T-helper 17 cell (primary cell): ENCODE measurements around the gene TBC1D13. TPM values are rescaled to one million over a fixed set of nuclear protein-coding genes. Genes with fewer than 3 reads are reported as not detected.
A peak's percentile ranks its signal among the peaks of the same experiment; 100 is the strongest.

Source experiments
- ATAC-seq: fragments of 150-1000 bp; cut with Tn5 transposase; 2 replicates; pipeline ENCODE4 v1.10.0; 2021; ENCODE audit warnings: mild to moderate bottlenecking, moderate library complexity
- DNase-seq, 3 donors: peaks; one replicate each; pipeline versions ENCODE4 v3.0.0 to v3.0.0-alpha.2; 2020 to 2021
- H3K9me3 ChIP-seq: one replicate; pipeline ENCODE4 v1.7.0; 2013; ENCODE audit warnings: low read length, mild to moderate bottlenecking; ENCODE audit not compliant: control insufficient read depth, poor library complexity, severe bottlenecking
- H3K27ac Mint-ChIP-seq: one replicate; pipeline ENCODE4 v1.8.0; 2022; ENCODE audit warnings: mild to moderate bottlenecking, moderate library complexity, mixed read lengths
- H3K27me3 Mint-ChIP-seq: one replicate; pipeline ENCODE4 v1.8.0; 2022; ENCODE audit warnings: mixed read lengths
- H3K36me3 Mint-ChIP-seq: one replicate; pipeline ENCODE4 v1.8.0; 2022; ENCODE audit warnings: low read depth, mixed read lengths
- H3K4me1 Mint-ChIP-seq: one replicate; pipeline ENCODE4 v1.8.0; 2022; ENCODE audit warnings: mild to moderate bottlenecking, mixed read lengths
- H3K4me3 Mint-ChIP-seq: one replicate; pipeline ENCODE4 v1.8.0; 2022; ENCODE audit warnings: mild to moderate bottlenecking, moderate library complexity, mixed read lengths
- total RNA-seq, 4 donors: library from RNA in 2 of 4; stranded (reverse) in 2 of 4; gene quantifications; one replicate each; pipeline ENCODE4 v1.2.3 and lab custom pipeline; 2022 to 2026

Gene TBC1D13
- total RNA-seq, 2 donors from 2014 or later: 21.6 to 30.8 TPM

GRCh38 chr9:128819716-128820664 lies 32.9 kb downstream of the TBC1D13 start:
- ATAC-seq (no peak), DNase-seq (no peak)
- peak overlapping the region; percentile 54 for H3K27ac Mint-ChIP-seq
- H3K9me3 ChIP-seq: no peaks in the 10 kb centered on the region
- peak overlapping the region; percentile 80 for H3K4me3 Mint-ChIP-seq
- H3K36me3 Mint-ChIP-seq: no peaks in the 10 kb centered on the region
- H3K4me1 Mint-ChIP-seq: peaks cover 13% of the 10 kb centered on the region
- H3K27me3 Mint-ChIP-seq: no peaks in the 10 kb centered on the region

- no peak for DNase-seq
- no peak for ATAC-seq
- H3K9me3 ChIP-seq: no peaks in the 10 kb centered on the region
- Mint-ChIP-seq H3K27ac (peak overlapping the region; percentile 54), H3K27me3 (no peaks in the 10 kb centered on the region), H3K4me1 (peaks cover 13% of the 10 kb centered on the region), H3K36me3 (no peaks in the 10 kb centered on the region), H3K4me3 (peak overlapping the region; percentile 57)
Observed at GRCh38 chr9:128820665-128821583, 33.9 kb downstream of the TBC1D13 start.

GRCh38 chr9:128821584-128822406 lies 34.7 kb downstream of the TBC1D13 start:
- Mint-ChIP-seq H3K4me3 (no peak overlapping the region), H3K27ac (peak overlapping the region; percentile 54)

GRCh38 chr9:128822407-128823042 lies 35.5 kb downstream of the TBC1D13 start:
- no peak overlapping the region for H3K4me3 Mint-ChIP-seq
- no peak for ATAC-seq
- no peaks in the 10 kb centered on the region for H3K27me3 Mint-ChIP-seq
- no peak for DNase-seq
- peaks cover 13% of the 10 kb centered on the region for H3K4me1 Mint-ChIP-seq
- H3K9me3 ChIP-seq: no peaks in the 10 kb centered on the region
- H3K36me3 Mint-ChIP-seq: no peaks in the 10 kb centered on the region
- H3K27ac Mint-ChIP-seq: no peak overlapping the region

More at GRCh38 chr9:128821584-128822406, 34.7 kb downstream of the TBC1D13 start:
- no peaks in the 10 kb centered on the region for H3K36me3 Mint-ChIP-seq
- ATAC-seq (no peak), DNase-seq (no peak)
- no peaks in the 10 kb centered on the region for H3K27me3 Mint-ChIP-seq
- H3K4me1 Mint-ChIP-seq: peaks cover 13% of the 10 kb centered on the region
- no peaks in the 10 kb centered on the region for H3K9me3 ChIP-seq

GRCh38 chr9:128823362-128823902 lies 36.4 kb downstream of the TBC1D13 start:
- no peaks in the 10 kb centered on the region for H3K9me3 ChIP-seq
- Mint-ChIP-seq H3K36me3 (no peaks in the 10 kb centered on the region), H3K27me3 (no peaks in the 10 kb centered on the region), H3K4me1 (peaks cover 13% of the 10 kb centered on the region), H3K4me3 (no peak overlapping the region), H3K27ac (no peak overlapping the region)
- DNase-seq: no peak
- ATAC-seq: no peak

GRCh38 chr9:128823903-128824406 lies 36.9 kb downstream of the TBC1D13 start:
- Mint-ChIP-seq H3K27ac (no peak overlapping the region), H3K4me1 (peaks cover 17% of the 10 kb centered on the region), H3K27me3 (no peaks in the 10 kb centered on the region), H3K36me3 (no peaks in the 10 kb centered on the region), H3K4me3 (no peak overlapping the region)
- DNase-seq (no peak), ATAC-seq (no peak)
- H3K9me3 ChIP-seq: no peaks in the 10 kb centered on the region

DNA sequence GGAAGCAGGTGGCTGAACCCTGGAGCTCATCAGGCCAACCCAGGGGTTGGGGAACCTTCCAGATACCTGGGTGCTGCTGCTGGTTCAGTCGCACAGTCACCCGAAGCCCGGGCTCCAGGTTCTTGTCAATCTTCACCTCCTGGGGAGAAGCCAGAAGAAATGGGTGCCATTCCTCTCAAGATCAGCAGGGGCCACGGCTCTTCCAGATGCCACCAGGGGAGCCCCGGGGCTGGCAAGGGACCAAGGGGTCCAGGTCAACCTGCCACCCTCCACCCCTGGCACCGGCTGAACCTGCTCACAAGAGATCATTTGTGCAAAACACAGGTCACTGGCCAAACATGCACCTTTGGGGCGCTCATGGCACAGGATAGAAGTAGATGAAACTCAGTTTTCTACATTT lies 37.9 kb downstream of the TBC1D13 start:
- no peak for DNase-seq
- H3K9me3 ChIP-seq: no peaks in the 10 kb centered on the region
- Mint-ChIP-seq H3K4me3 (no peak overlapping the region), H3K36me3 (no peaks in the 10 kb centered on the region), H3K27ac (no peak overlapping the region), H3K4me1 (peaks cover 17% of the 10 kb centered on the region), H3K27me3 (no peaks in the 10 kb centered on the region)
- no peak for ATAC-seq

DNA sequence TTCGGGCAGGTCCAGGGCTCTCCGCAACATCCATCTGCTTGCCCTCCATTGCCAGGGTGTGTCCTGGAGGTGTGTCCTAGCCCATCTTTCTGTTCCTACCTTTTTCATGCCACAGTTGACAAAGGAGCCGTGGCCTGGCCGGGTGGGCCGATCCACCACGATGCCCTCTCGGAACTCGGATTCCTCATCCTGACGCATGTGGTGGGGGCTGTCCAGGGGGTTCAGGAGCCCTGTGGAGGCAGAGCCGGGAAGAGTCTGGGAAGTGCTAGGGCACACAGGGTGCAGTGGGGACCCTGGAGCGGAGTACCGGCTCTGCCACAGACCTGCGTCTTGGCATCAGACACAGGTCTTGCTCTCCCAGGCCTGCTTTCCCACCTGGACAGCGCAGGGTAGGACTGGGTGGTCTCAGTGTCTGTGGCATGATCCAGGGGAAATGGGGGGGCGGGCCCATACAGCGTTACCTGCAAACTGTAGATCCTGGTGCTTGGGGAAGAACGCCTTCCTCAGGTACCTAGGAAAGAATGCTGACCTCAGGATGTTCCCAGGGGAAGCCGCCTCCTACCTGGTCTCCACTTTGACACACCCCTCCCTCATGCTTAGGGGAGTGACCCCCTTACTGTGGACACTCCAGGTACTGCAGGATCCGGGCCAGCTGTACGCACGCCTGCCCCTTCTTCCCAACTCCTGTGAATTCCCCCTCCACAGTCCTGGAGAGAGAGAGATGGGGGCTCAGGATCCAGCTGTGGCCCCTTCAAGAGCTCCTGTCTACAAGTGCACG lies 39.1 kb downstream of the TBC1D13 start:
- no peaks in the 10 kb centered on the region for H3K9me3 ChIP-seq
- no peaks in the 10 kb centered on the region for H3K27me3 Mint-ChIP-seq
- no peak overlapping the region for H3K4me3 Mint-ChIP-seq
- ATAC-seq: no peak
- peaks cover 18% of the 10 kb centered on the region for H3K4me1 Mint-ChIP-seq
- DNase-seq: no peak
- no peak overlapping the region for H3K27ac Mint-ChIP-seq
- no peaks in the 10 kb centered on the region for H3K36me3 Mint-ChIP-seq

- H3K27ac Mint-ChIP-seq: peak overlapping the region; percentile 94
- no peaks in the 10 kb centered on the region for H3K9me3 ChIP-seq
- no peaks in the 10 kb centered on the region for H3K36me3 Mint-ChIP-seq
- ATAC-seq (no peak), DNase-seq (no peak)
- H3K27me3 Mint-ChIP-seq: no peaks in the 10 kb centered on the region
- H3K4me3 Mint-ChIP-seq: peak overlapping the region; percentile 98
- peaks cover 14% of the 10 kb centered on the region for H3K4me1 Mint-ChIP-seq
Observed at GRCh38 chr9:128828267-128828666, 41.2 kb downstream of the TBC1D13 start.

DNA sequence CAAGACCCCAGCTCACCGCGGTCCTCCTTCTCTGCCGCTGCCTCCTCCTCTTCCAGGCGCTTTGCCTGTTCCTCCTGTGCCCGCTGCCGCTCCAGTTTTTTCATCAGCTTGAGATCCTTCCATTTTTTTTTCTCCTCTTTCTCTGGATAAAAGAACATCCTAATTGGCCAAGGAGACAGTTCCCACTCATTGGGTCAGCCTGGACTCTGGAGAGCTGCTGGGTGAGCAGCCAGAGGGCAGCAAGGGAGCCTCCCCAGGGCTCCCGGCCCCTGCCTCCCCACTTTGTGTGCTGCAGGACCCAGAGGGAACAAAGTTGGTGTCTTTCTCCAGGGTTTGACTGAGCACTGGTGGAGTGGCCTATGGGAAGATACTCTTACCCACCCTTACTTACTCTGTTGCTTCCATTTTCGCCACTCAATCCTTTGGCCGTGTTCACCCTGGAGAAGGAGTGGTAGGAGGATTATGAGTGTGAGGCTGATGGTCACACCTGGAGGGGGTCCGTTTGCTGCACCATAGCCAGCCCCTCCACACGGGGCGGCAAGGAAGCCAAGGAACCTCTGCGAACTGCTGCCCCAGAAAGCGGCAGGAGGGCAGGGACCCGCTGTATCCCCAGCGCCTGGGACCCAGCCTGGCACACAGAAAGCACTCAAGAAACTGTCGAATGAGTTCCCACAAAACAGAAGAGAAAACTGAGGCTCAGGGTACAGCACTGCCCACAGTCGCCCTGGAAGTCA lies 41.8 kb downstream of the TBC1D13 start:
- Mint-ChIP-seq H3K27ac (peak overlapping the region; percentile 94), H3K27me3 (no peaks in the 10 kb centered on the region), H3K36me3 (no peaks in the 10 kb centered on the region), H3K4me1 (peaks cover 14% of the 10 kb centered on the region), H3K4me3 (peak overlapping the region; percentile 98)
- no peaks in the 10 kb centered on the region for H3K9me3 ChIP-seq
- ATAC-seq: no peak
- DNase-seq: no peak
